ENCODE results near the gene PRSS27.

PRSS27 gene
- 0.04 to 3.2 (median 0.21) reads per million in 17 experiments for total RNA-seq

GRCh38 chr16:2720064-2720457, at the start of gene PRSS27:
TSS of gene PRSS27 (minus strand) at chr16:2720224. CDS start at chr16:2720160, 64 bp downstream.
- DNase-seq, result no peak

DNA sequence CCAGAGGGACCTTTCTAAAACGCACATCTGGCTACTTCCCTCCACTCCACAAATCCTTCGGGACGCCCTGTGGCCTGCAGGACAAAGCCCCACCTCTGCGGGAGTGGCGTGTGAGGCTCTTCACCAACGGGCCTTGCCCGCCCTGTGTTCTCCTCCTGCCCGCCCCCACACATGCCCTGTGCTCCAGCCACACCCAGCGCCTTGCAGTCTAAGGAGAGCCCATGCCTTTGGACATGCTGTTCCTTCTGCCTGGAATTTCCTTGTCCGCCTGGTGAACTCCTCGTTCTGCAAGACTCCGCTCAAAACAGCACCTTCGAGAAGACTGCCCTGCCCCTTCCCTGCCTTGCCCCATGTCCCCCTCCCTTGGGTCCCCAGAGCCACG, 49.6 kb upstream of the PRSS27 start:
- DNase-seq, result no peak

GRCh38 chr16:2769100-2769529, 49.1 kb upstream of the PRSS27 start:
- DNase-seq, result no peak

DNA sequence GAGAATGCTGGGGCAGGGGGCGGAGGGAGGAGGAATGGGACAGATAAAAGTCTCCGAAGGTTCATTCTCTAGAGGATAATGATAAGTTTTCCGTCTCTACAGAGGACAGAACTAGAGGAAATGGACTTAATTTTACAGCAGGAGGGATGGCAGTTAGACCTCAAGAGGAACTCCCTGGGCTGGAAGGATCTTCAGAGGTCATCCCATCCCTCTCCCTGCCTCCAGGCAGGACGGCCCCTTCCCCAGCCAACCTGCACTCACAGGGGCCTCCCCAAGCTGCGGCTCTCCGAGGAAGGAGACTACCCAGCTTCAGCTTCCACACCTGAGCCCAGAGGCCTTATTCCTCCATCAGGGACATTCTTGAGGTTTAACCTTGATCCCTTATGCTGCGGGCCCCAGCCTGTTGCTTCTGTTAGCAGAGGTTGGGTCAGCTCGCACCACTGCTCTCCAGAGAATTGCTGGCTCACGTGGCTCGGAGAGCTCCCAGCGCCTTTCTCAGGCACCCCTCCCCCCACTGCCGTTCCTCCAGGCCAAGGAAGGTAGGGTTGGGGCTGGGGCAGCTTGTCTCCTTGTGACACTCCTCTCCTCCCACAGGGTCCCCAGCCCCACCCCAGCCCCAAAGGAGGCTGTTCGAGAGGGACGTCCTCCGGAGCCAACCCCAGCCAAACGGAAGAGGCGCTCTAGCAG, 48.5 kb upstream of the PRSS27 start:
- DNase-seq, result no peak

GRCh38 chr16:2767891-2768290, 47.9 kb upstream of the PRSS27 start:
- DNase-seq, result no peak

DNA sequence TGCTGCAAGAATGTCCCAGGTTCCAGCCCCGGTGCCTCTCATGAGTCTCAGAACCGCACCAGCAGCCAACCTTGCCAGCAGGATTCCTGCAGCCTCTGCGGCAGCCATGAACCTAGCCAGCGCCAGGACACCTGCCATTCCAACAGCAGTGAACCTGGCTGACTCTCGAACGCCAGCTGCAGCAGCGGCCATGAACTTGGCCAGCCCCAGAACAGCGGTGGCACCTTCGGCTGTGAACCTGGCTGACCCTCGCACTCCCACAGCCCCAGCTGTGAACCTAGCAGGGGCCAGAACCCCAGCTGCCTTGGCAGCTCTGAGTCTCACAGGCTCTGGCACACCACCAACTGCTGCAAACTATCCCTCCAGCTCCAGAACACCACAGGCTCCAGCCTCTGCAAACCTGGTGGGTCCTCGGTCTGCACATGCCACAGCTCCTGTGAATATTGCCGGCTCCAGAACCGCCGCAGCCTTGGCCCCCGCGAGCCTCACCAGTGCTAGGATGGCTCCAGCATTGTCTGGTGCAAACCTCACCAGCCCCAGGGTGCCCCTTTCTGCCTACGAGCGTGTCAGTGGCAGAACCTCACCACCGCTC, 47.2 kb upstream of the PRSS27 start:
- no peak for DNase-seq

GRCh38 chr16:2766430-2767139, 46.6 kb upstream of the PRSS27 start:
- no peak for DNase-seq

- no peak for DNase-seq
Measured at GRCh38 chr16:2765462-2766404, 45.7 kb upstream of the PRSS27 start.

DNA sequence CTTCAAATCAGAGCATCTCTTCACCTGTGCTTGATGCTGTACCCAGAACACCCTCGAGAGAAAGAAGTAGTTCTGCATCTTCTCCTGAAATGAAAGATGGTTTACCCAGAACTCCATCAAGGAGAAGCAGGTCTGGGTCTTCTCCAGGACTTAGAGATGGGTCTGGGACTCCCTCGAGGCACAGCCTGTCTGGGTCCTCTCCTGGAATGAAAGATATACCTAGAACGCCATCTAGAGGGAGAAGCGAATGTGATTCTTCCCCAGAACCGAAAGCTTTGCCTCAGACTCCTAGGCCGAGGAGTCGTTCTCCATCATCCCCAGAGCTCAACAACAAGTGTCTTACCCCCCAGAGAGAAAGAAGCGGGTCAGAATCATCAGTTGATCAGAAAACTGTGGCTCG, 44.7 kb upstream of the PRSS27 start:
- no peak for DNase-seq

GRCh38 chr16:2763173-2763572, 43.1 kb upstream of the PRSS27 start:
- DNase-seq, result no peak

- no peak for DNase-seq
Measured at GRCh38 chr16:2762711-2763110, 42.7 kb upstream of the PRSS27 start.

- DNase-seq, result no peak
Measured at GRCh38 chr16:2761886-2762583, 42.0 kb upstream of the PRSS27 start.

- DNase-seq, result no peak
Measured at GRCh38 chr16:2761472-2761871, 41.4 kb upstream of the PRSS27 start.

GRCh38 chr16:2757344-2757743, 37.3 kb upstream of the PRSS27 start:
- DNase-seq, result no peak

- no peak for DNase-seq
Measured at GRCh38 chr16:2756288-2757015, 36.4 kb upstream of the PRSS27 start.

GRCh38 chr16:2755158-2755557, 35.1 kb upstream of the PRSS27 start:
- DNase-seq, result no peak

DNA sequence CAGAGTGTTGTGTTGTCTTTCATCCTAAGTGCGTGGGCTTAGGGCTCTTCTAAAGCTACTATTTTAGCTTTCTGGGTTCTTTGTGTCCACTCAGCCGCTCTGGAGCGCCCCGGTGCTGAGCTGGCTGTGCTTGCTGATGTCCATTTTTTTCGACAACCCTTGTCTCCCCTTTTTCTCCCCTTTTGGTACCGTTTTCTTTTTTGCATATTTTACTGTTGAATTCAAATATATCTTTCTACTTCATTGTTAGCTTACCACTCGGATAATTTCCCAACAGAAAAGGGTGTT, 33.7 kb upstream of the PRSS27 start:
- peak; percentile 36 to 56 (median 48) for DNase-seq

GRCh38 chr16:2752850-2753732, 33.1 kb upstream of the PRSS27 start:
- DNase-seq, result peak; percentile 84 to 93 (median 89)

GRCh38 chr16:2752035-2752849, 32.2 kb upstream of the PRSS27 start, which contains the start of gene SRRM2:
TSS of gene SRRM2 (plus strand) at chr16:2752638. CDS start at chr16:2756365, 3,727 bp downstream.
- DNase-seq, result peak; percentile 97 to 99 (median 98)

Measured in suppressor macrophage (primary cell).